SK-N-SH treated with all-trans-retinoic acid at 6 μM for 48 hours (cell line): ENCODE measurements around the gene ADAMTS17.

Experiments used
- ARNTL ChIP-seq: fragments of 450-650 bp; formaldehyde crosslinking; IDR thresholded peaks from 2 replicates; pipeline ENCODE4 v1.5.0; 2020; ENCODE audit warnings: low read depth, mild to moderate bottlenecking, moderate library complexity, borderline replicate concordance
- ESRRG ChIP-seq: fragments of 250-450 bp; sonication (Bioruptor Pico); IDR thresholded peaks from 2 replicates; pipeline ENCODE4 v1.6.1; 2021; ENCODE audit warnings: mild to moderate bottlenecking
- GLIS3 ChIP-seq: fragments of 250-450 bp; sonication (Bioruptor Pico); IDR thresholded peaks from 2 replicates; pipeline ENCODE4 v1.5.0; 2020; ENCODE audit warnings: mild to moderate bottlenecking, moderate library complexity
- OSR1 ChIP-seq: fragments of 250-450 bp; sonication (Bioruptor Pico); IDR thresholded peaks from 2 replicates; pipeline ENCODE4 v1.8.0; 2022; ENCODE audit warnings: moderate library complexity, mild to moderate bottlenecking, inconsistent platforms
- PATZ1 ChIP-seq: fragments of 250-450 bp; sonication (Bioruptor Pico); IDR thresholded peaks from 2 replicates; pipeline ENCODE4 v1.8.0; 2020; ENCODE audit warnings: mild to moderate bottlenecking, moderate library complexity, borderline replicate concordance
- RARB ChIP-seq: fragments of 250-450 bp; sonication (Bioruptor Pico); IDR thresholded peaks from 2 replicates; pipeline ENCODE4 v1.8.0; 2021; ENCODE audit warnings: mild to moderate bottlenecking, moderate library complexity
- SNAI2 ChIP-seq: fragments of 250-450 bp; sonication (Bioruptor Pico); IDR thresholded peaks from 2 replicates; pipeline ENCODE4 v1.5.0; 2020; ENCODE audit warnings: mild to moderate bottlenecking, moderate library complexity
- TOX ChIP-seq: fragments of 250-450 bp; sonication (Bioruptor Pico); IDR thresholded peaks from 2 replicates; pipeline ENCODE4 v1.8.0; 2021; ENCODE audit warnings: mild to moderate bottlenecking, moderate library complexity, borderline replicate concordance
- TSHZ2 ChIP-seq: fragments of 250-450 bp; sonication (Bioruptor Pico); IDR thresholded peaks from 2 replicates; pipeline ENCODE4 v1.5.0; 2020; ENCODE audit warnings: mild to moderate bottlenecking, moderate library complexity
- ZC3H10 ChIP-seq: fragments of 250-450 bp; sonication (Bioruptor Pico); IDR thresholded peaks from 2 replicates; pipeline ENCODE4 v1.5.1; 2021; ENCODE audit warnings: mild to moderate bottlenecking, moderate library complexity
- ZNF8 ChIP-seq: fragments of 450-650 bp; formaldehyde crosslinking; IDR thresholded peaks from 2 replicates; pipeline ENCODE4 v1.5.0; 2020; ENCODE audit warnings: mild to moderate bottlenecking, moderate library complexity

- no peak for TF ChIP-seq ZC3H10 (CRISPR knock-in tag)
- no peak for TF ChIP-seq TSHZ2 (CRISPR knock-in tag)
- no peak for TF ChIP-seq ARNTL (CRISPR knock-in tag)
- no peak for TF ChIP-seq PATZ1
- TF ChIP-seq ZNF8 (CRISPR knock-in tag): no peak
- no peak for TF ChIP-seq OSR1 (CRISPR knock-in tag)
- TF ChIP-seq GLIS3 (CRISPR knock-in tag): no peak
- TF ChIP-seq TOX (CRISPR knock-in tag): no peak
- TF ChIP-seq ESRRG (CRISPR knock-in tag): no peak
- no peak for TF ChIP-seq SNAI2 (CRISPR knock-in tag)
- TF ChIP-seq RARB (CRISPR knock-in tag): no peak
Measured at GRCh38 chr15:99985878-99986277, 355.9 kb downstream of the ADAMTS17 start.
